Lung microvascular endothelial cell (primary cell): ENCODE measurements around the gene PRKG2. TPM values are rescaled to one million over a fixed set of nuclear protein-coding genes. Genes with fewer than 3 reads are reported as not detected.

Source experiments
- DNase-seq, 2 donors: peaks; one replicate each; pipeline versions ENCODE4 v3.0.0 to v3.0.0-alpha.2; 2010; ENCODE audit warnings: low read depth in 2 of 2
- total RNA-seq: library from RNA; depleted of rRNA; stranded (reverse); fragments of >200 nt; gene quantifications from 2 replicates; pipeline ENCODE4 v1.2.1, GENCODE V29; 2014

PRKG2 gene
- total RNA-seq, 1 donor from 2014 or later = not detected

GRCh38 chr4:81218206-81218605 is 3.2 kb upstream of the PRKG2 start:
- no peak for DNase-seq

GRCh38 chr4:81217779-81218178 is 2.8 kb upstream of the PRKG2 start:
- DNase-seq = no peak

DNA sequence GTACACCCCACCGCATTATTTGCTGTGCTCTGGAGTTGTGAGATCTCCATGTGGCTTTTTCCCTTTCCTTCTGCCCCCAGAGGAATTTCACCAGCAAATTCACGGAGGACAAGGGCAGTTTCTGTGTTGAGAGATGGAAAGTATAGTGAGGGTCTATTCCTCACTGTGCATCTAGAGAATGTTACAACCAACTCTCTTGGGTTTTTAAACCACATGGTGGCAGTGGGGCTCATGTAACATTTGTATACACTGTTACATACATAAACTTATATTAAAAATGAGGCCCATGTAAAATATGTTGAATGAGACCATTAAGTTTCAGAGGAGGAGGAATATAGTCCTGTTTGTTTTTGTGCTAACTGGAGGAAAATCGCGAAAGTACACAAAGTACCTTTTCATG is 909 bp upstream of the PRKG2 start:
- no peak for DNase-seq

GRCh38 chr4:81214144-81214880 is 710 bp downstream of the PRKG2 start:
- DNase-seq = no peak

GRCh38 chr4:81213671-81214070 is 1.4 kb downstream of the PRKG2 start:
- DNase-seq = no peak

DNA sequence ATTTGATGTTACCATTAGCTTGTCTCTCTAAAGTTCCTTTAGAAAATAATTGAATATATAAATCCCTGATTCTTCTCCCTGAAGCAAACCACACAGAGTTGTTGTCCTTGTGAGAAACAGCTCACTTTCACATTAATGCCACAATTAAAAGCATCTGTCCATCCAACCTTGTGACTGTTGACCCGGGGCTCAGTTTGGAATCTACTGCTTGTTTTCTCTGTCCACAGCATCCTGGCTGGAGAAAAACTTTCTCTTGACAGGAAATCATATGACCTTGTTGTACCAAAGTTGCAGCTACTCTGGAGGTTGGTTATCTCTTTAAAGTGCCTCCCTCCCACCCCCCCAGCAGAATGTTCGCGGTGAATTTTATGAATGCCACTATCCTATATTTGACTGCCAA is 3.1 kb downstream of the PRKG2 start:
- no peak for DNase-seq

- DNase-seq = no peak
These were observed 7.2 kb downstream of the PRKG2 start for GRCh38 chr4:81207828-81208227.

- no peak for DNase-seq
These were observed 9.7 kb downstream of the PRKG2 start for GRCh38 chr4:81205302-81205701.

- DNase-seq = no peak
These were observed 10.5 kb downstream of the PRKG2 start for GRCh38 chr4:81204571-81204970.

DNA sequence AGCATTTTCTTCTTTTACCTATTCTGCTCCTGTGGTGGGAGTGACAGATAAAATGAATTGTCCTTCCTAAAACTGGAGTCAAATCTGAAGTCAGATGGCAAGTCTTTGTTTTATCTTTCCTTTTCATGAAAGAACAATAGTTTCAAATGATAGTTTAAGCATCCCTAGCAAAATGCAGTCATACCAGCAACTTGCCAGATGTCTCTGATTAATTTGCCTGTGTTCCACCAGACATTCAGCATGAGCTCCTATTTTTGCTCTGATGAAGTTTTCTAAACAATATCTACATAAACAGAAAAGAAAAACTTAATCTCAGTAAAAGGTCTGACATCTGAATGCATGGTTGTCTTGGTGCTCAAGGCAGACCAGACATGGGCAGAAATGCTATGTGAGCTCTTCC is 15.2 kb downstream of the PRKG2 start:
- no peak for DNase-seq

DNA sequence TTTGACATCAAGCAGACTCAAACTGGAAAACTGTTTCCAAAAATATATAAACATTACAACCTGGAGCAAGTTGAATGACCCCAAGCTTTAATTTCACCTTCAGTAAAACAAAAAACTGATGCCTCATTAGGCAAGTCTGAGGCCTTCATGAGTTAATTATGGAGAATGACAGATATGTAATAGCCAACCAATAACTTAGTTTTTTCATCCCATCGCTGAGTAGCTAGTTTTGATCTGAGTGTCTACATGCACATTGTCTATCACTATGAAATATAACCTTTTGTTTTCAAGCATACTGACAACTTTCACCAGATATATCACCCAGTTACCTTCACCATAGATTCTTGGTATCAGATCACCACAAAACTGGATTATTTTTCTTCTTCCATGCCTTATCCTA is 16.4 kb downstream of the PRKG2 start:
- DNase-seq = no peak

DNA sequence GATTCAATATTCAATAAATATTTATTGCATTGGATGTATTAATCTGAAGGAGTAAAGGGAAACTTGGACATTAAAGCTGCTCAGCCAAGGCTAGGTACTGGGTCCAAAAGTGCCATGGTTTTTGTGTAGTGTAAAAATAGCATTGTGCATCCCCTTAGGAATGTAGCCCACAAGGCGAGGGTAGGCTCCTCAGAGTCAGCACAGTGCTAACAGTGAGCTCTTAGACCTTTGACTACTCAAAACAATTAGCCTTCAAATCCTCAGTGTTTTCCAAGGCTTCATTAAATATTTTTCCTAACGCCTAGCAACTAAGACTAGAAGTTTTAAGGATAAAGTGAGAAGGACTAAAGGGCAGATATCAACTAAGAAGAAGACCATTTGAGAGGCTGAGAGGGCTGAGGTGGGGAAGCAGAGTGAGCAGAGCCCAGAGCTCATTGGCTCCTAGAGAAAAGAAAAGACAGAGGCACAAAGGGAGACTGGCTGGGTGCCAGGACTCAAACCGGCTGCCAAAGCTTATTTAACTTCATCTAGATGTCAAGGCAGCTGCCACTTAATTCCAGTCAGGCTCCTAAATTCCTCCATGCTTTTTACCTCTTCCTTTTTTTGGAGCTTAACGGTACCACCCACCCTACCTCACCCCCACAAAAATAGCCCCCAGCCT is 17.0 kb downstream of the PRKG2 start:
- no peak for DNase-seq

GRCh38 chr4:81196126-81196650 is 18.8 kb downstream of the PRKG2 start:
- DNase-seq = no peak

DNA sequence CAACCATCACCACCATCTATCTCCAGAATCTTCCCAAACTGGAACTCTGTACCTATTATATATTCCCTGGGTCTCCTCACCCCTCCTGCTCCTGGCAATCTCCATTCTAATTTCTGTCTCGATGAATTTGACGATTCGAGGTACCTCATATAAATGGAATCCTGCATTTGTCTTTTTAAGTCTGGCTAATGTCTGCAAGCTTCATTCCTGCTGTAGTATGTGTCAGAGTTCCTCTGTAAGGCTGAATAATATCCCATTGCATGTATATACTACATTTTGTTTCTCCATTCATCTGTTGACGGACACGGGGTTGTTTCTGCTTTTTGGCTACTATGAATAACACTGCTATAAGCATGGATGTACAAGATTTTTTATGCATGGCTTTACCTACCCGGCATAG is 19.5 kb downstream of the PRKG2 start:
- no peak for DNase-seq

GRCh38 chr4:81194286-81194685 is 20.7 kb downstream of the PRKG2 start:
- no peak for DNase-seq

DNA sequence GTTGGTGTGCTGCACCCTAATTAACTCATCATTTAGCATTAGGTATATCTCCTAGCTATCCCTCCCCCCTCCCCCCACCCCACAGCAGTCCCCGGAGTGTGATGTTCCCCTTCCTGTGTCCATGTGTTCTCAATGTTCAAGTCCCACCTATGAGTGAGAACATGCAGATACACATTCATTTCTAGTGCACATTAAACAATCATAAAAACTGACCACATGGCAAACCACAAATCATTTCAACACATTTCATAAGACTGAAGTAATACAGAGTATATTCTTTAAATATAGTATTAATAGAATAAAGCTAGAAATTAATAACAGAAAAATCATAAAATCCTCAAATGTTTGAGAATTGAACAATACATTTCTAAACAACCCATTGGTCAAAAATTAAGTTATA is 34.1 kb downstream of the PRKG2 start:
- no peak for DNase-seq

- DNase-seq = no peak
These were observed 35.7 kb downstream of the PRKG2 start for GRCh38 chr4:81179326-81179725.

DNA sequence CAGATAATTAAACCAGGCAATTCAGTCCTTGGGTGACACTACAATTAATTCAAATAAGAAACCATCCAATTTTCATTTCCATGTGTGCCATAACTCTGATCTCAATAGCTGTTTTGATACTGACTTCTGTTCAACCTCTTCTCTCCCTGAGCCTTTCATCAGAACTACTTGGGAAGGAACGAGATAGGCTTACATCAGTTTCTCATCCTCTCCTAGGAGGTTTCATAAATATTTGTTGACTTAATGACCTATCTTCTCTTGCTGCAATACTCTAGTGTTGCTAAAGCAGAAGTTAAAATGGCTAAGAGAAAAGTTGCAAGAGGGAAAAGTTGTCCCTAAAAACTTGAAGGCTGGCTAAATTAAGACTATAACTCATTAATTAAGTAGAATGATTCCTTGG is 41.8 kb downstream of the PRKG2 start:
- DNase-seq = no peak

DNA sequence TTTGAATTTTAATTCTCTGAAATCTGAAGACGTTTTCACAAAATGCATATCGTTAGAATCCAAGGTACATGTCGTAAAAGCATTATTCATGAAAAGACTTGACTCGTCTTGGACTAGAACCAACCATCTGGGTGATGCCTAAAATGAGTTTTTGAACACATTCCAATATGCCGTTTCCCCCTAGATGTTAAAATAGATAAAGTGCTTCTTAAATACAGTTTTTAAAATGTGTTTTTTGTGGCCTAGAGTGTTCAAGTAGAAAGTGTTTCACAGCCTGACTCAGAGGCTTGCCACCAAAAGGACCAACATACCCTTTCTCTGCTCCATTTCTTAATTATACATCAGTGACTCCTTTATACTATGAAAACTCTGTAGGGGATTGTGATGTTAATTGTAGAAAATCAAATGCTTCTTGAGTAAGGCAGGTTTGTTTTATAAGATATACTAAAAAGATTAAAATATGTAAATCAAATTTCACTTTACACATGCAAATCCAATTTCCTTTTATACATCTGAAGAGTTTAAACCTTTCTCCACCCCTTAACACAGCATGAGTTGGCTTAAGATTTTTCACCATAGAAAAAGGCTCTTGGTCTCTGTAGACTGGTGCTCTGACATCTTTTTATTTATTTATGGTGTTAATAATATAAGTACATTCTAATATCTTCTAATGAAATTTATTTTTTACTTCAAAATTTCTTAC is 48.4 kb downstream of the PRKG2 start:
- no peak for DNase-seq

DNA sequence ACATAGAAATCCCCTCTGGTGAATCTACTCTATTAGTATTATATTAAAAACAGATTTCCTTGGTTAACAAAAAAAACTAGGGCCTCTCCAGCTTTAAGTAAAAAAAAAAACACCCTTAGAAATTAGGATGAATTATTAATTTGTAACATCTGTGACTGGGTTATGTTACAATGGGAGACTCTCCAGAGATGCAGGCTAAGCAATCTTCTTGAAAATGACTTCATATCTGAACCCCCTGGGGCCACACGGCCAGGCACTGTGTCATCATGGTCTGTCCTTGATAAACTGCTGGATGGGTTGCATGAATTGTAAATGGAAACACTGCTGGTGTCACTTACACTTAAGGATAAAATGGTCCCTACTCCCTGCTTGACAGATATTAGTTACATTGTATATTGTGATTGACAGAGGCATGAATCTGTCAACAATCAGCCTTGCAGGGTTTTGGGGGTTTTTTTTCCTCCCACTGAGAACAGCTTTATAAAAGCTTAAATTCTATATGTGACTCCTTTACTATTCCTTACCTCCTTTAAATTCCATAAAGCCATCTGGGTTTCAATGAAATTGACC is 49.1 kb downstream of the PRKG2 start:
- no peak for DNase-seq

- DNase-seq = no peak
These were observed 50.2 kb downstream of the PRKG2 start for GRCh38 chr4:81164623-81165416.
